Prostate gland (tissue), 2 donors: ENCODE data around the gene PCDH7. TPM values are rescaled to one million over a fixed set of nuclear protein-coding genes. Genes with fewer than 3 reads are reported as not detected.

ENCODE experiments used
- DNase-seq: peaks from one replicate; pipeline ENCODE4 v3.0.0-alpha.2; 2019; ENCODE audit warnings: low spot score
- H3K27ac ChIP-seq, 2 donors: fragments of 200-600 bp; sonication (generic); 2 replicates each; pipeline ENCODE4 v1.5.1; 2017 to 2019
- H3K27me3 ChIP-seq: fragments of 200-600 bp; sonication (generic); replicated peaks from 2 replicates; pipeline ENCODE4 v1.5.1; 2019; ENCODE audit not compliant: insufficient read depth
- H3K36me3 ChIP-seq, 2 donors: fragments of 200-600 bp; sonication (generic); 1 replicate in 1 of 2; 2 replicates in 1 of 2; pipeline versions ENCODE4 v1.5.1 to v1.8.1; 2017 to 2019
- H3K4me1 ChIP-seq: fragments of 200-600 bp; sonication (generic); replicated peaks from 2 replicates; pipeline ENCODE4 v1.5.1; 2019
- H3K4me3 ChIP-seq, 2 donors: fragments of 200-600 bp; sonication (generic); 2 replicates each; pipeline ENCODE4 v1.5.1; 2017 to 2019
- H3K9me3 ChIP-seq: fragments of 200-600 bp; sonication (generic); 2 replicates; pipeline ENCODE4 v1.5.1; 2017
- CTCF ChIP-seq, 4 experiments: fragments of 200-600 bp in 2 of 4; fragments of 450-650 bp in 2 of 4; sonication (generic) in 2 of 4; IDR thresholded peaks; 1 replicate in 3 of 4; 2 replicates in 1 of 4; pipeline ENCODE4 v1.5.1; 2016 to 2019; ENCODE audit warnings: antibody characterized with exemption in 4 of 4, mild to moderate bottlenecking in 2 of 4, moderate library complexity in 2 of 4
- POLR2A ChIP-seq: fragments of 450-650 bp; IDR thresholded peaks from one replicate; pipeline ENCODE4 v1.6.1; 2016; ENCODE audit warnings: antibody characterized with exemption, mild to moderate bottlenecking
- POLR2AphosphoS5 ChIP-seq: sonication (generic); formaldehyde crosslinking; IDR thresholded peaks from one replicate; pipeline ENCODE4 v1.6.1; 2017; ENCODE audit warnings: antibody characterized with exemption
- WGBS: methylation state at CpG from one replicate; pipeline ENCODE4 v1.1.5; 2018; 5-methylcytosine and 5-hydroxymethylcytosine counted together
- intact Hi-C: fragments of 100-400 bp; cut with DNase I; formaldehyde crosslinking; loops from one replicate; pipeline ENCODE4 v1.14.2; 2022
- total RNA-seq, 2 donors: library from RNA; depleted of rRNA; stranded (reverse); fragments of >200 nt; gene quantifications; one replicate each; pipeline ENCODE4 v1.1.0, GENCODE V29; 2016

The PCDH7 gene
- total RNA-seq, 2 donors from 2014 or later, result 44.3 to 49.4 TPM

GRCh38 chr4:30726090-30726675 is 6.0 kb downstream of the PCDH7 start:
- H3K4me1 ChIP-seq, result no peaks in the 10 kb centered on the region
- no peak for TF ChIP-seq CTCF (IDR thresholded peaks at IDR 0.05)
- no peak for TF ChIP-seq POLR2AphosphoS5
- TF ChIP-seq POLR2A, result no peak
- no peaks in the 10 kb centered on the region for H3K9me3 ChIP-seq
- no peaks in the 10 kb centered on the region for H3K36me3 ChIP-seq
- no peak overlapping the region for H3K27ac ChIP-seq
- H3K27me3 ChIP-seq, result no peaks in the 10 kb centered on the region
- intact Hi-C loops, result loop anchor here (10.0 kb wide), 1 partner anchor 139 kb away; no protein-coding TSS in a partner anchor
- DNase-seq, result no peak
- 23% methylated on average over 2 of the region's 2 CpGs for WGBS
- H3K4me3 ChIP-seq, result no peak overlapping the region

GRCh38 chr4:30727409-30727808 is 7.2 kb downstream of the PCDH7 start:
- Histone ChIP-seq H3K36me3 (no peaks in the 10 kb centered on the region), H3K27ac (no peak overlapping the region), H3K9me3 (no peaks in the 10 kb centered on the region), H3K4me3 (no peak overlapping the region), H3K4me1 (no peaks in the 10 kb centered on the region), H3K27me3 (no peaks in the 10 kb centered on the region)
- 78% methylated on average over 2 of the region's 2 CpGs for WGBS
- DNase-seq, result no peak
- intact Hi-C loops, result loop anchor here (10.0 kb wide), 1 partner anchor 137 kb away; no protein-coding TSS in a partner anchor
- TF ChIP-seq CTCF (IDR thresholded peaks at IDR 0.05) (no peak), POLR2AphosphoS5 (no peak), POLR2A (no peak)

GRCh38 chr4:30728311-30728710 is 8.1 kb downstream of the PCDH7 start:
- Histone ChIP-seq H3K36me3 (no peaks in the 10 kb centered on the region), H3K9me3 (no peaks in the 10 kb centered on the region), H3K27ac (no peak overlapping the region), H3K4me3 (no peak overlapping the region), H3K4me1 (no peaks in the 10 kb centered on the region), H3K27me3 (no peaks in the 10 kb centered on the region)
- no peak for TF ChIP-seq POLR2A
- TF ChIP-seq POLR2AphosphoS5, result no peak
- no peak for TF ChIP-seq CTCF (IDR thresholded peaks at IDR 0.05)
- intact Hi-C loops, result loop anchor here (10.0 kb wide), 1 partner anchor 136 kb away; no protein-coding TSS in a partner anchor
- DNase-seq, result no peak
- WGBS, result 91% methylated on average over 2 of the region's 2 CpGs

- no peak for DNase-seq
- no peak overlapping the region for H3K27ac ChIP-seq
- intact Hi-C loops, result no loop called here
- TF ChIP-seq POLR2AphosphoS5 (no peak), CTCF (IDR thresholded peaks at IDR 0.05) (no peak), POLR2A (no peak)
- no peaks in the 10 kb centered on the region for H3K27me3 ChIP-seq
- H3K4me1 ChIP-seq, result no peaks in the 10 kb centered on the region
- no peak overlapping the region for H3K4me3 ChIP-seq
- H3K9me3 ChIP-seq, result no peaks in the 10 kb centered on the region
- no peaks in the 10 kb centered on the region for H3K36me3 ChIP-seq
- 58% methylated on average over 3 of the region's 3 CpGs for WGBS
These were observed 23.7 kb downstream of the PCDH7 start for GRCh38 chr4:30743897-30744296.

- H3K36me3 ChIP-seq, result no peaks in the 10 kb centered on the region
- H3K27me3 ChIP-seq, result no peaks in the 10 kb centered on the region
- H3K4me3 ChIP-seq, result no peak overlapping the region
- intact Hi-C loops, result no loop called here
- no peak for TF ChIP-seq CTCF (IDR thresholded peaks at IDR 0.05)
- no peak for TF ChIP-seq POLR2AphosphoS5
- no peak for TF ChIP-seq POLR2A
- no peaks in the 10 kb centered on the region for H3K4me1 ChIP-seq
- no peak for DNase-seq
- no peak overlapping the region for H3K27ac ChIP-seq
- no peaks in the 10 kb centered on the region for H3K9me3 ChIP-seq
These were observed 24.2 kb downstream of the PCDH7 start for GRCh38 chr4:30744386-30744785.
